Activated T-helper 17 cell treated with anti-CD3 and anti-CD28 coated beads, Interleukin-2, amount 50 U/mL, for 72 hours (primary cell): Measurements from ENCODE around the gene RBM44. TPM values are rescaled to one million over a fixed set of nuclear protein-coding genes. Genes with fewer than 3 reads are reported as not detected.
"Not testable (repeated sequence)": the region's sequence is repeated elsewhere in the genome, so short reads cannot be mapped to it uniquely, and the experiment has no call there.

ENCODE experiments used
- ATAC-seq: fragments of 150-1000 bp; cut with Tn5 transposase; replicated peaks from 2 replicates; pipeline ENCODE4 v1.10.0; 2021; ENCODE audit warnings: mild to moderate bottlenecking, moderate library complexity
- H3K27ac Mint-ChIP-seq: one replicate; pipeline ENCODE4 v1.8.0; 2022; ENCODE audit warnings: mixed read lengths
- H3K27me3 Mint-ChIP-seq: one replicate; pipeline ENCODE4 v1.8.0; 2022; ENCODE audit warnings: mixed read lengths
- H3K36me3 Mint-ChIP-seq: one replicate; pipeline ENCODE4 v1.8.0; 2022; ENCODE audit warnings: low read depth, mild to moderate bottlenecking, mixed read lengths
- H3K4me1 Mint-ChIP-seq: one replicate; pipeline ENCODE4 v1.8.0; 2022; ENCODE audit warnings: mixed read lengths
- H3K4me3 Mint-ChIP-seq: one replicate; pipeline ENCODE4 v1.8.0; 2022; ENCODE audit warnings: mild to moderate bottlenecking, mixed read lengths
- H3K9me3 Mint-ChIP-seq: one replicate; pipeline ENCODE4 v1.8.0; 2022; ENCODE audit warnings: mixed read lengths
- total RNA-seq, 2 donors: library from RNA; stranded (reverse); gene quantifications; one replicate each; pipeline ENCODE4 v1.2.3, GENCODE V29; 2022

The RBM44 gene
- total RNA-seq, 2 donors from 2014 or later = 2.1 to 3.9 TPM

DNA sequence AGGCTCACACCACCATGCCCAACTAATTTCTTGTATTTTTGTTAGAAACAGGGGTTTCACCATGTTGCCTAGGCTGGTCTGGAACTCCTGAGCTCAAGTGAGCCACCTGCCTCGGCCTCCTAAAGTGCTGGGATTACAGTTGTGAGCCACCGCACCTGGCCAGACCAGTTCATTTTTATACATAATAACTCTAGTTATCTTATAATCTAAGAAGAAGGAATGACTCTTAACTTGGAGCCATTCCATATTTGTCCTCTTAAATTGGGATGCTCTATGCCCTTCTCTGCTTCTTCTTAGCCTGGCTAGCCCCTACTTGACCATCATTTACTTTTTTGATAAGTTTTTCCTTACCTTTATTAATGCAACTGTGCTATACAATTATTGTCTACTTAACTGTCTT is 2.9 kb downstream of the RBM44 start:
- ATAC-seq = no peak
- H3K4me1 Mint-ChIP-seq = no peaks in the 10 kb centered on the region

GRCh38 chr2:237806334-237806733 is 7.8 kb downstream of the RBM44 start:
- Mint-ChIP-seq H3K27me3 (no peaks in the 10 kb centered on the region), H3K27ac (no peak overlapping the region), H3K4me3 (no peak overlapping the region), H3K4me1 (no peaks in the 10 kb centered on the region), H3K36me3 (no peaks in the 10 kb centered on the region), H3K9me3 (no peaks in the 10 kb centered on the region)
- no peak for ATAC-seq

More for the DNA sequence above, 2.9 kb downstream of the RBM44 start:
- Mint-ChIP-seq H3K27ac (no peak overlapping the region), H3K9me3 (no peaks in the 10 kb centered on the region), H3K27me3 (no peaks in the 10 kb centered on the region), H3K36me3 (no peaks in the 10 kb centered on the region), H3K4me3 (no peak overlapping the region)

GRCh38 chr2:237815637-237816036 is 17.1 kb downstream of the RBM44 start:
- no peaks in the 10 kb centered on the region for H3K27me3 Mint-ChIP-seq
- H3K27ac Mint-ChIP-seq = peak overlapping the region; percentile 9

DNA sequence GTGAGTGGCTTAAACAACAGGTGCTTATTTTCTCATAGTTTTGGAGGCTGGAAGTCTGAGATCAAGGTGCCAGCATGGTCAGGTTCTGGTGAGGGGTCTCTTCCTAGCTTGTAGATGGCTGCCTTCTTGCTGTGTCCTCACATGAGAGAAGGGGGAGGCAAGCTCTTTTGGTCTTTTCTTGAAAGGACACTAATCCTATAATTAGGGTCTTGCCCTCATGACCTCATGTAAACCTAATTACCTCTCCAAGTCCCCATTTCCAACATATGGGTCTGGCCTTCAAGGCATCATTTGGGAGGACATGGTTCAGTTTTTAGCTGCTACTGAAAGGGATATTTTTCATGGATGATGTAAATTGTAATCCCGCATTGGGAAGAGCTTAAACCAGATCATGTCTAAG is 18.0 kb downstream of the RBM44 start:
- Mint-ChIP-seq H3K4me1 (peaks cover 22% of the 10 kb centered on the region), H3K9me3 (no peaks in the 10 kb centered on the region), H3K36me3 (no peaks in the 10 kb centered on the region), H3K27me3 (no peaks in the 10 kb centered on the region), H3K4me3 (no peak overlapping the region), H3K27ac (no peak overlapping the region)
- ATAC-seq = no peak

More at GRCh38 chr2:237815637-237816036, 17.1 kb downstream of the RBM44 start:
- Mint-ChIP-seq H3K4me3 (peak overlapping the region; percentile 38), H3K9me3 (no peaks in the 10 kb centered on the region), H3K4me1 (peaks cover 22% of the 10 kb centered on the region), H3K36me3 (no peaks in the 10 kb centered on the region)
- ATAC-seq = peak; percentile 91

DNA sequence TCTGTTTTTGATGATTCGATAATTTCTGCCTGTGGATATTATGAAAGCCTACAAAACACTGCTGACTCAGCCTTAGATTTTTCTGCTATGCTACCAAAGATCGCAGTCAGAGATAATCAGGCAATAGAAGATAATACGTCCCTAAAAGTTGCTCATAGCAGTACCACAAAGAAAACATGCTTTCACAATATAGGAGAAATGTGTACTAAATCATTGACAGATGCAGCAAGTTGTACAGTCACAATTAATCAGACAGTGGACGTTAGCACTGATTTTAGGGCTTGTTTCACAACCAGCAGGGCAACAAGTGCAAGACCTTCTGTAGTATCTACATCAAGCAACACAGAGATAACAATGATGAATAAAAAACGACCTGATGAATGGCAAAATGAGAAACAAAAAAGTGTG is 19.5 kb downstream of the RBM44 start:
- H3K9me3 Mint-ChIP-seq = no peaks in the 10 kb centered on the region
- no peaks in the 10 kb centered on the region for H3K27me3 Mint-ChIP-seq
- ATAC-seq = peak; percentile 27
- H3K36me3 Mint-ChIP-seq = no peaks in the 10 kb centered on the region
- H3K4me1 Mint-ChIP-seq = peaks cover 22% of the 10 kb centered on the region
- H3K27ac Mint-ChIP-seq = no peak overlapping the region
- peak overlapping the region; percentile 11 for H3K4me3 Mint-ChIP-seq

DNA sequence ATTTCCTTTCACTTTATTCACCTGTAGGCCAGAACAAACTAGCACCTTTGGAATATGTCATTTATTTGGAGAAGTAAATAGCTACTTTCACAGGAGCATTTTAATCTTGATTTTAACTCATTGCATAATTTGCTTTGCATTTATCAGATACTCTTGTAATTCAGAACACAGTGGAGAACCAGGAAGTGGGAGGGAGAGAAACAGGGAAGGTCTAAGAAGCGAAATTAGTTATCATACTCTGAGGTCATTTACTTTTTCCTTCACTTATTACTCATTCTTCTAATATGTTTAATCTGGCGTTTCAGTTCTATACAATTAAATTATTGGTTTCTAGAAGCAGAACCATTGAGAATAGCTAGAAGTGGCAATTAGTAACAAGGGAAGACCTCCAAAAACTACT is 20.7 kb downstream of the RBM44 start:
- Mint-ChIP-seq H3K27ac (no peak overlapping the region), H3K36me3 (no peaks in the 10 kb centered on the region), H3K4me1 (peaks cover 22% of the 10 kb centered on the region), H3K4me3 (no peak overlapping the region), H3K9me3 (no peaks in the 10 kb centered on the region), H3K27me3 (no peaks in the 10 kb centered on the region)
- ATAC-seq = no peak

GRCh38 chr2:237820421-237820820 is 21.8 kb downstream of the RBM44 start:
- H3K4me3 Mint-ChIP-seq = no peak overlapping the region
- no peaks in the 10 kb centered on the region for H3K36me3 Mint-ChIP-seq
- no peak overlapping the region for H3K27ac Mint-ChIP-seq
- no peaks in the 10 kb centered on the region for H3K27me3 Mint-ChIP-seq
- H3K4me1 Mint-ChIP-seq = peaks cover 18% of the 10 kb centered on the region
- ATAC-seq = no peak
- no peaks in the 10 kb centered on the region for H3K9me3 Mint-ChIP-seq

DNA sequence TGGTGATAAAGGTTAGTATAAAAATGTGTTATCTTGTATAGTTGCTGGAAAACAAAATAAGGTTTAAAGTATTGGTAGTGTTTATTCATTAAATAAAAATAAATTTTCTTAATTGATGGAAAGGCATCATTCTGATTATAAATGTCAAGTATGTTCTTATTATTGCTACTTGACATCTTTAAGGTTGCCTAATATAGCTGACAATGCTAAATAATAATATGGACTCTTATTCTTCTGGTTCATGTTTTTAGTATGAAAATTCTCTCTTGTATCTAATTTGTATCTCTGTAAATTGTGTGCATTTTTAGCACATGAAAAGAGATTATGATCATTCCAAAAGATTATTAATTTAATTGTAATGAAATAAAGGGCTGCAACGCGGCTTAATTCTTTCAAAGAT is 25.0 kb downstream of the RBM44 start:
- no peaks in the 10 kb centered on the region for H3K27me3 Mint-ChIP-seq
- H3K36me3 Mint-ChIP-seq = no peaks in the 10 kb centered on the region
- ATAC-seq = no peak
- no peaks in the 10 kb centered on the region for H3K4me1 Mint-ChIP-seq
- H3K27ac Mint-ChIP-seq = no peak overlapping the region
- no peak overlapping the region for H3K4me3 Mint-ChIP-seq
- no peaks in the 10 kb centered on the region for H3K9me3 Mint-ChIP-seq

- no peak for ATAC-seq
- no peak overlapping the region for H3K4me3 Mint-ChIP-seq
- no peak overlapping the region for H3K27ac Mint-ChIP-seq
- no peaks in the 10 kb centered on the region for H3K36me3 Mint-ChIP-seq
- H3K9me3 Mint-ChIP-seq = no peaks in the 10 kb centered on the region
- H3K4me1 Mint-ChIP-seq = no peaks in the 10 kb centered on the region
- H3K27me3 Mint-ChIP-seq = no peaks in the 10 kb centered on the region
Measured at GRCh38 chr2:237824085-237824484, 25.5 kb downstream of the RBM44 start.

- no peaks in the 10 kb centered on the region for H3K36me3 Mint-ChIP-seq
- no peak overlapping the region for H3K4me3 Mint-ChIP-seq
- H3K27me3 Mint-ChIP-seq = no peaks in the 10 kb centered on the region
- ATAC-seq = no peak
- H3K27ac Mint-ChIP-seq = no peak overlapping the region
- H3K9me3 Mint-ChIP-seq = no peaks in the 10 kb centered on the region
- no peaks in the 10 kb centered on the region for H3K4me1 Mint-ChIP-seq
Measured at GRCh38 chr2:237827421-237827987, 28.9 kb downstream of the RBM44 start.

DNA sequence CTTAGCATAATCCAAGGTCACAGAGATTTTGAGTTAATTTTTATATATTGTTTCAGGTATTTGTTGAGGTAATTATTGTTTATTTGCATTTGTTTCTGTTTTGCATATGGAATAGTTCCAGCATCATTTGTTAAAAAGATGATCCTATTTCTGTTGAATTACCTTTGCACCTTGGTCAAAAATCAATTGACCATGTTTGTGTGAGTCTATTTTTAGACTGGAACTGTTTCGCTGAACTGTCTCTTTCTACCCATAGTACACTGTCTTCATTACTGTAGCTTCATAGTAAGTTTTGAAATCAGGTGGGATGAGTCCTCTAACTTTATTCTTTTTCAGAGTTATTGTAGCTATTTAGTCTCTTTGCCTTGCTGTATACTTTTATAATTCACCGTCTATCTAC is 31.9 kb downstream of the RBM44 start:
- Mint-ChIP-seq H3K27me3 (no peaks in the 10 kb centered on the region), H3K27ac (no peak overlapping the region), H3K9me3 (no peaks in the 10 kb centered on the region), H3K4me3 (no peak overlapping the region), H3K36me3 (peaks cover under 1% of the 10 kb centered on the region), H3K4me1 (no peaks in the 10 kb centered on the region)
- no peak for ATAC-seq

DNA sequence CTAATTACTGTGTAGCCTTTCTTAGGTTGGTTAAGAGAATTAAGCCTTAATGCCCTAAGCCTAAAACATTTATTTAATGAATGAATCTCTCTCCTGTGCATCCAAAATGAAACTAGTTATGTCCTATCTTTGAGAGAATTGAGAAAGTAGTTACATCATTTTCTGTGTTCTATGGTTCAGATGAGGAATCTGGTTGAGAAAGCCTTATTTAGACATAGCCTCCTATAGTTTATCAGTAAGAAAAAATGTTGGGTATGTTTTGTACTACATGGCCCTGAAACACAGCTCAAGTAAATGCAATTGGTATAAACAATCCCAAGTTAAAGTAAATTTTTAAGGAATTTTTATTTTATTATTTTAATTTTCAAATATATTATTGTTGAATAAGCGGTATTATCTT is 35.0 kb downstream of the RBM44 start:
- ATAC-seq = no peak
- no peaks in the 10 kb centered on the region for H3K4me1 Mint-ChIP-seq
- no peaks in the 10 kb centered on the region for H3K27me3 Mint-ChIP-seq
- no peak overlapping the region for H3K27ac Mint-ChIP-seq
- H3K9me3 Mint-ChIP-seq = no peaks in the 10 kb centered on the region
- peaks cover 5% of the 10 kb centered on the region for H3K36me3 Mint-ChIP-seq
- no peak overlapping the region for H3K4me3 Mint-ChIP-seq

GRCh38 chr2:237835372-237835771 is 36.8 kb downstream of the RBM44 start:
- Mint-ChIP-seq H3K9me3 (no peaks in the 10 kb centered on the region), H3K27ac (no peak overlapping the region), H3K4me3 (no peak overlapping the region), H3K27me3 (no peaks in the 10 kb centered on the region), H3K36me3 (peaks cover 5% of the 10 kb centered on the region), H3K4me1 (no peaks in the 10 kb centered on the region)
- ATAC-seq = no peak

DNA sequence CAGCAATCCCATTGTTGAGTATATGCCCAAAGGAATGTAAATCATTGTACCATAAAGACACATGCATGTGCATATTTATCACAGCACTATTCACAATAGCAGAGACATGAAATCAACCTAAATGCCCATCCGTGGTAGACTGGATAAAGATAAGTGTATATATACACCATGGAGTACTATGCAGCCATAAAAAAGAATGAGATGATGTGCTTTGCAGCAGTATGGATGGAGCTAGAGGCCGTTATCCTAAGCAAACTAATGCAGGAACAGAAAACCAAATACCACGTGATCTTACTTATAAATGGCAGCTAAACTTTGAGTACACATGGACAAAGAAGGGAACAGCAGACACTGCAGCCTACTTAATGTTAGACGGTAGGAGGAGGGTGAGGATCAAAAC is 42.5 kb downstream of the RBM44 start:
- Mint-ChIP-seq H3K4me3 (no peak overlapping the region), H3K9me3 (no peaks in the 10 kb centered on the region), H3K4me1 (no peaks in the 10 kb centered on the region), H3K36me3 (no peaks in the 10 kb centered on the region), H3K27ac (no peak overlapping the region), H3K27me3 (no peaks in the 10 kb centered on the region)
- ATAC-seq = no peak

DNA sequence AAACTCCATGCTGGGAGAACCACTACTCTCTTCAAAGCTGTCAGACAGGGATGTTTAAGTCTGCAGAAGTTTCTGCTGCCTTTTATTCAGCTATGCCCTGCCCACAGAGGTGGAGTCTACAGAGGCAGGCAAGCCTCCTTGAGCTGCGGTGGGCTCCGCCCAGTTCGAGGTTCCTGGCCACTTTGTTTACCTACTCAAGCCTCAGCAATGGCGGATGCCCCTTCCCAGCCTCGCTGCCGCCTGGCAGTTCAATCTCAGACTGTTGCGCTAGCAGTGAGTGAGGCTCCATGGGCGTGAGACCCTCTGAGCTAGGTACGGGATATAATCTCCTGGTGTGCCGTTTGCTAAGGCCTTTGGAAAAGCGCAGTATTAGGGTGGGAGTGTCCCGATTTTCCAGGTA is 50.4 kb downstream of the RBM44 start:
- H3K4me1 Mint-ChIP-seq, H3K4me3 Mint-ChIP-seq, H3K36me3 Mint-ChIP-seq, ATAC-seq, H3K27me3 Mint-ChIP-seq, H3K27ac Mint-ChIP-seq, H3K9me3 Mint-ChIP-seq: not testable (repeated sequence)

GRCh38 chr2:237854295-237854694 is 55.7 kb downstream of the RBM44 start:
- Mint-ChIP-seq H3K27me3 (peaks cover 17% of the 10 kb centered on the region), H3K27ac (no peak overlapping the region), H3K9me3 (no peaks in the 10 kb centered on the region), H3K4me1 (peaks cover 8% of the 10 kb centered on the region), H3K4me3 (no peak overlapping the region), H3K36me3 (no peaks in the 10 kb centered on the region)
- ATAC-seq = no peak
